Right lobe of liver (tissue), 4 donors: ENCODE measurements around the gene BPIFB2.

Experiments
- POLR2A ChIP-seq: fragments of 450-650 bp; IDR thresholded peaks from one replicate; pipeline ENCODE4 v1.6.1; 2017; ENCODE audit warnings: antibody characterized with exemption, mild to moderate bottlenecking
- TF ChIP-seq, protein P1 (sequence below), 4 donors: fragments of 200-600 bp in 3 of 4; fragments of 450-650 bp in 1 of 4; IDR thresholded peaks; one replicate each; pipeline versions ENCODE4 v1.5.1 to v1.8.0; 2016 to 2022; ENCODE audit warnings: antibody characterized with exemption in 4 of 4, mild to moderate bottlenecking in 2 of 4
- donor health status: DM: no; HTN: no; CAD: no.
- donor health status: DM: no; HTN: no; CAD: no.
- donor health status: DM: no; HTN: yes; CAD: no.

DNA sequence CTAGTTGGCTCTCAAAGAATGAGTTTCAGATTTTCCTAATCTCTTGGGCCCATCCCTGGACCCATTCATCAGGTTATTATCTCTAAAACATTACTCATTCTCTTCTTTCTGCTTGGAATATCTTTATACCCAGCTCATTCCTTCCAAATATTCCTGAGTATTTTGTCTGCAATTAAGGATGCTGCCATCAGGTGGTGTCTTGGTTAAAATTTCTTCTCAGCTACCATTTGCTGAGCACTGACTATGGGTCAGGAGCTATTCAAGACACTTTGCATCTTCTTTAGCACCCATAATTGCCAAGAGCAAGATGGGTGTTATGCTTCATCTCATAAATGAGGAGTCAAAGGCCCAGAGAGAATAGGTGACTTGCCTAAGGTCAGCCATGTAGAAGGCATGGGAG lies 11.7 kb upstream of the BPIFB2 start:
- TF ChIP-seq, protein P1, sequence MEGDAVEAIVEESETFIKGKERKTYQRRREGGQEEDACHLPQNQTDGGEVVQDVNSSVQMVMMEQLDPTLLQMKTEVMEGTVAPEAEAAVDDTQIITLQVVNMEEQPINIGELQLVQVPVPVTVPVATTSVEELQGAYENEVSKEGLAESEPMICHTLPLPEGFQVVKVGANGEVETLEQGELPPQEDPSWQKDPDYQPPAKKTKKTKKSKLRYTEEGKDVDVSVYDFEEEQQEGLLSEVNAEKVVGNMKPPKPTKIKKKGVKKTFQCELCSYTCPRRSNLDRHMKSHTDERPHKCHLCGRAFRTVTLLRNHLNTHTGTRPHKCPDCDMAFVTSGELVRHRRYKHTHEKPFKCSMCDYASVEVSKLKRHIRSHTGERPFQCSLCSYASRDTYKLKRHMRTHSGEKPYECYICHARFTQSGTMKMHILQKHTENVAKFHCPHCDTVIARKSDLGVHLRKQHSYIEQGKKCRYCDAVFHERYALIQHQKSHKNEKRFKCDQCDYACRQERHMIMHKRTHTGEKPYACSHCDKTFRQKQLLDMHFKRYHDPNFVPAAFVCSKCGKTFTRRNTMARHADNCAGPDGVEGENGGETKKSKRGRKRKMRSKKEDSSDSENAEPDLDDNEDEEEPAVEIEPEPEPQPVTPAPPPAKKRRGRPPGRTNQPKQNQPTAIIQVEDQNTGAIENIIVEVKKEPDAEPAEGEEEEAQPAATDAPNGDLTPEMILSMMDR (IDR thresholded peaks at IDR 0.05): peak in 1 of 4 donors; percentile 9
- TF ChIP-seq POLR2A: no peak
